Gastroesophageal sphincter (tissue), 3 donors: ENCODE measurements around the gene USF1.

Source experiments
- POLR2A ChIP-seq, 2 donors: fragments of 450-650 bp; IDR thresholded peaks; one replicate each; pipeline ENCODE4 v1.6.1; 2017; ENCODE audit warnings: antibody characterized with exemption in 2 of 2, mild to moderate bottlenecking in 2 of 2, moderate library complexity in 1 of 2
- POLR2AphosphoS5 ChIP-seq: sonication (generic); formaldehyde crosslinking; IDR thresholded peaks from one replicate; pipeline ENCODE4 v1.6.1; 2017; ENCODE audit warnings: antibody characterized with exemption
- TF ChIP-seq, protein P1 (sequence below), 4 experiments: fragments of 200-600 bp in 2 of 4; fragments of 450-650 bp in 2 of 4; sonication (generic) in 1 of 4; IDR thresholded peaks; one replicate each; pipeline ENCODE4 v1.5.1; 2017 to 2019; ENCODE audit warnings: antibody characterized with exemption in 4 of 4, mild to moderate bottlenecking in 2 of 4, moderate library complexity in 2 of 4

DNA sequence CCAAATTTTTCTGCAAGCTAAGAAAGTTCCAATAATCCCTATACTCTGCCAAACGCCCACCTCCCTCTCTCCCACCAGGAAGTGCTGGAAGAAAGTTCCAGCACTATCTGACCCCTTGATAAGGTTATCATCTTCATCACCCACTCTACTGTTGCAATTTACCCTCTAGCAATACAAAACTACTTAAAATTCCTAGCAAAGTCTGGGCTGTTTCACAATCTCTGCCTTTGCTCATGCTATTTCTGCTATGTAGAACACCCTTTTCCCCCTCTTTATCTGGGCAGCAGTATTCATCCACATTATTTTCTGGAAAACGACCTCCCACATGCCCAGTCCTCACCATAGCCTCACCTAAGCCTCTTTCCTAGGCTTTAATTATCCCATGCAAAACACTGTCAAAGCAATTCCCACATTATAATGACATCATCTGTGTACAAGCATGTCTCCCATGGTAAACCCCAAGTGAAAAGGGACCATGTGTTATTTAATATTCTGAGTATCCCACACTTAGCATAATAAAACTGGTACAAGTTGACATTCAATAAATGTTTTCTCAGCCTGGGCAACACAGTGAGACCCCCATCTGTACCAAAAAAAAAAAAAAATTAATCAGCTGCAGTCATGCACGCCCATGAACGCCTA lies 36.8 kb downstream of the USF1 start:
- TF ChIP-seq POLR2A (IDR thresholded peaks at IDR 0.05) (no peak), POLR2AphosphoS5 (no peak)
- TF ChIP-seq, protein P1, sequence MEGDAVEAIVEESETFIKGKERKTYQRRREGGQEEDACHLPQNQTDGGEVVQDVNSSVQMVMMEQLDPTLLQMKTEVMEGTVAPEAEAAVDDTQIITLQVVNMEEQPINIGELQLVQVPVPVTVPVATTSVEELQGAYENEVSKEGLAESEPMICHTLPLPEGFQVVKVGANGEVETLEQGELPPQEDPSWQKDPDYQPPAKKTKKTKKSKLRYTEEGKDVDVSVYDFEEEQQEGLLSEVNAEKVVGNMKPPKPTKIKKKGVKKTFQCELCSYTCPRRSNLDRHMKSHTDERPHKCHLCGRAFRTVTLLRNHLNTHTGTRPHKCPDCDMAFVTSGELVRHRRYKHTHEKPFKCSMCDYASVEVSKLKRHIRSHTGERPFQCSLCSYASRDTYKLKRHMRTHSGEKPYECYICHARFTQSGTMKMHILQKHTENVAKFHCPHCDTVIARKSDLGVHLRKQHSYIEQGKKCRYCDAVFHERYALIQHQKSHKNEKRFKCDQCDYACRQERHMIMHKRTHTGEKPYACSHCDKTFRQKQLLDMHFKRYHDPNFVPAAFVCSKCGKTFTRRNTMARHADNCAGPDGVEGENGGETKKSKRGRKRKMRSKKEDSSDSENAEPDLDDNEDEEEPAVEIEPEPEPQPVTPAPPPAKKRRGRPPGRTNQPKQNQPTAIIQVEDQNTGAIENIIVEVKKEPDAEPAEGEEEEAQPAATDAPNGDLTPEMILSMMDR (IDR thresholded peaks at IDR 0.05), result no peak
